IPS DF 4.7 (cell line): ENCODE measurements around the gene ZNF648.
"Not testable (repeated sequence)": the region's sequence is repeated elsewhere in the genome, so short reads cannot be mapped to it uniquely, and the experiment has no call there.

Experiments used
- DNase-seq: peaks from one replicate; pipeline ENCODE4 v3.0.0-alpha.2; 2013; ENCODE audit warnings: low spot score; ENCODE audit errors: extremely low read depth

The ZNF648 gene

DNA sequence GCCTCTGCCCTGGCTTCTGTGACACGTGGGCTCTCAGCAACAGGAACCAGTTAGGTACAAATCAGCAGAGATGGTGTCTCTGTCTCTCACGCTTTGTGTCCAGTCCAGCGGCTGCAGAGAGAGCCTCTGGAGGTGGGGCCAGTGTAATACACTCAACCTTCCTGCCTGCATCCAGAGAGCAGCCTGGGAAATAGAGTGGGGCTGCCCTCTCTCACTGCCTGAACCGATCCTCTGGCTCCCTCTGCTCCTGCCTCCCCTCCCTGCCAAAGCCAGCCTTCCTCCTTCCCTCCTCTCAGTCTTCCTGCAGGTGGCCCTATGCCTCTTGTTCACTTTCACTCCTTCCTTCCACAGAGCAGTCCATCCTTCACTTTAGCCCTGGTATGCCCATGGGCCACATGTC lies at the start of gene ZNF648:
TSS of gene ZNF648 (minus strand) at position 119 of the 400 bp plus-strand sequence. CDS start 3,702 bp downstream, outside the sequence.
- DNase-seq, result no peak

DNA sequence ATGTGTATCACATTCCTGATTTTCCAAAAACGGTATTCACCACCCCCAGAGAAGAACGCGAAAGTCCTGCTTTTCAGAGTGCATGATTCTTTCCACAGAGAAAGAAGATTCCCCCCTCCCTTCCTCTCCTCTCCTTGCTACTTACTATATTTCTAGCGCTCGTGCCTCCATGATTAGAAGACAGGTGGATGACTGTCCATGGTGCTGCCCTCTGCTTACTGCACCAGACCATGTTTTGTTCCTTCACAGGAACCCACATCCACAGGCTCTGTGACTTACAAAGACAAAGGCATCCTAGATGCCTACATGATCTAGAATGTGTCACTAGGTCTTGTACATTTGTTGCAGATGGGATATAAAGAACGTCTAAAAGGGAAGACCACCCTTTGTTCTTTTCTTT lies 49.1 kb upstream of the ZNF648 start:
- no peak for DNase-seq

DNA sequence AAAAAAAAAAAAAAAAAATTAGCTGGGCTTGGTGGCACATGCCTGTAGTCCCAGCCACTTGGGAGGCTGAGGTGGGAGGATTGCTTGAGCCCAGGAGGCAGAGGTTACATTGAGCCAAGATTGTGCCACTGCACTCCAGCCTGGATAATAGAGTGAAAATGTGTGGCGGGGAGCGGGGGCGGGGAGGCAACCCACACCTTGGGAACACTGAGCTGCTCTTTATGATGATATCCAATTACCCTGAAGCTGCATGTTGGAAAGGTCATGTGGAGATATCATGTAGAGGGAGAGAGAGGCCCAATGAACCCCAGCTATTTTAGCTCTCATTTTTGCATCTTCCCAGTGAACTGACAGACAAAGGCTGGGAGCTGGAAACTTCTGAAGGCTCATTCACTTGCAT lies 48.3 kb upstream of the ZNF648 start:
- DNase-seq, result no peak

DNA sequence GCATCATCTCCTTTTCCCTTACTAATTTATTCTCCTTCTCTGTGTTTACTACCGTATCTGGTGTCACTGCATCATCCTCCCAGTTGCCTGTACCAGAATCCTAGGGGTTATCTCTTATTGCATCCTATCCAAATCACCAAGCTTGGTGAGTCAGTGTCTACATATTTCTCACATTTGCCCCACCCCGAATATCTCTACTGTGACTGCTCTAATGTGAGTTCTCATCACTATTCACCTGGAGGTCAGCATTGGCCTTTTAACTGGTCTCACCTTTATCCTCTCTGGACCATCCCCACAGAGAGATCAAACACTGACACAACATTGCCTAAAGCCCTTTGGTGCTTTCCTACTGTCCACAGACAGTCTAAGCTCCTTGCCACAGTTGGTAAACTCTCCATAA lies 45.7 kb upstream of the ZNF648 start:
- no peak for DNase-seq

- DNase-seq, result no peak
These were observed 40.5 kb upstream of the ZNF648 start for GRCh38 chr1:182102043-182102416.

DNA sequence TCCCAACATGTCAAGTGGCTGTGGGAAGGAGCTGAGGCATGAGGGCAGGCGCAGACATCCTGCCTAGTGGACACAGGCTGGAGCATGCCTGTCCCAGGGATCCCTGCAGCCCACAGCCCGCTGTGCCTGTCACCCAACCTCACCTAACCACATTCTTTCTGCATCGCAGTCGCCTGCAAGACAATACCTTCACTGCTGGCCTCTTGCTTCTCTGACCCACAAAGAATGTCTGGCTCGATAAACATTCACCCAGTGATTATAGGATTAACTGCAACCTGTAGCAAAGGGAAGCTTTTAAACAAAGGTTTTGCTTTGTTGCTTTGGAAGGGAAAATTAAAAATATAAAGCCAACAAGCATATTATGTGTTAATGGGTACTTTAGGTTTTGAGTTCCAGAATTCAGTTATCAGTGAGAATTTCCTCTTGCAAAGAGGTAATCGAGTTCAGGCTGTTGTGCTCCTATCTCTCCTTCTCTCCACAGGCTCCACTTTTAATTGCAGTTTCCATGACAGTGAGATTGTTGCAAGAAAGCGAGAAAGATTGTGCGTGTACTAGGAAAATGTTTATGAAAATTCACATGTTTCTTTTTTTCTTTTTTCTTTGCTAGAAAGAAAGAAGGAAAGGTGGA lies 40.0 kb upstream of the ZNF648 start:
- DNase-seq, result peak; percentile 93

DNA sequence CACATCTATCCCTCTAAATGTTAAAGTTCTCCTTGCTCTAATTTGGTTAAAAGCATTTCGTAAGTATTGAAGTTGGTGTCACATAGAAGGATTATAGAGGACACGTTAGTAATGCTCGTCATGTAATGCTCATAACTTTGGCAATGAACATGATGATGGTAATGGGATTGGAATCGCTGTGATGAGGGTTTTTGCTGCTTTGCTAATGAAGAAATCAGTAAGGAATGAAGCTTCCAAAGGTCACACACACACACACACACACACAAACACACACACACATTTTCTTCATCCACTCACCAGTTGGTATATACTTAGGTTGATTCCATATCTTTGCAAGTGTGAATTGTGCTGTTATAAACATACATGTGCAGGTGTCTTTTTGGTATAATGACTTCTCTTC lies 36.8 kb upstream of the ZNF648 start:
- DNase-seq, result no peak

DNA sequence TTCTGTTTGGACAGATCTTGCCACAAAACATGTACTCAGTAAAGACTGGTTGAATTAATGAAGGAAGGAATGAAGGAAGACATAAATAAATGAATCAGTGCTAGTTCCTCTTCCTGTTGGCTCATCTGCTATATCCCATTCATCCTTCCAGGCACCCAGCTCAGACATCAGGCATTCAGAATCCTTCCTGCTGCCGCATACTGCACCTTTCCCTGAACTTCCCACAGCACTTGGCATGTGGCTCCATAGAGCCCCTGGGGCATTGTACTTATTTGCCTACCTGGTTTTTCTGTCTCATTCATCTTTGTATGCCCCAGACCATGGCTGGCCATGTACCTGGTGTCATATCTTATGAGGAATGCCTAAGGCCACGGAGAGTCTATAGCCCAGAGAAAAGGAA lies 34.4 kb upstream of the ZNF648 start:
- no peak for DNase-seq

GRCh38 chr1:182094514-182095005 lies 33.0 kb upstream of the ZNF648 start:
- not testable (repeated sequence) for DNase-seq

DNA sequence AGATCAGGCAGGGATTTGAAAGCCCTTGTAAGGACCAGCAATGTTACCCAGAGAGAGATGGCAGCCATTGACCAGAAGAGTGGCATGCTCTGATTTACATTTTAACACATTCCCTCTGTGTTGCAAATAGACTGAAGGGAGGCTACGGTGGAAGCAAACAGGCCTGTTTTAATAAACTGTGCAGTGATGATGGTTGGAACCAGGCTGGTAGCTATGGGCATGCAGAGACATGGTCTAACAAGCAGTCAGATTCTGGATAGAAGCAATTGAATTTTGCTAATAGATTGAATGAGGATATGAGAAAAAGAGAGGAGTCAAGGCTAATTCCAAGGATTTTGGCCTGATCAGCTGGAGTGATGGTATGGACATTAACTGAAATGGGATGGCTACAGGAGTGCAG lies 32.3 kb upstream of the ZNF648 start:
- DNase-seq, result no peak

DNA sequence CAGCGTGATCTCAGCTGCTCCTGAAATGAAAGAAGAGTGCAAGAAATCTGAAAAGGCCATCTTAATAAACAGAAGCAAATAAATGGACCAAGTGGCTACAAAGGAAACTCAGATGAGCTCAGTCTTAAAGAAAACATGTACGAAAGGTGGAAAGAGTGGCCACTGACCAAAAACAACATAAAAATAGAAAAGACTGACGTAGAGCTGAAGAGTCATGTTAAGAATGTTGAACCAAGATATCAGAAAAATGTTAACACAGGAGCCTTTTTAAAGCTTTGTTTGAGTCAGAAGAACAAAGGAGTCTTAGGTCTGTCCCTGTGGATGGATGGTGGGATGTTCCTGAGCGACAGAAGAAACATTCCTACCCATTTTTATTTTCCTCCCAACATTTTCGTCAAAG lies 30.8 kb upstream of the ZNF648 start:
- DNase-seq, result no peak

GRCh38 chr1:182091083-182091482 lies 29.6 kb upstream of the ZNF648 start:
- DNase-seq, result no peak

DNA sequence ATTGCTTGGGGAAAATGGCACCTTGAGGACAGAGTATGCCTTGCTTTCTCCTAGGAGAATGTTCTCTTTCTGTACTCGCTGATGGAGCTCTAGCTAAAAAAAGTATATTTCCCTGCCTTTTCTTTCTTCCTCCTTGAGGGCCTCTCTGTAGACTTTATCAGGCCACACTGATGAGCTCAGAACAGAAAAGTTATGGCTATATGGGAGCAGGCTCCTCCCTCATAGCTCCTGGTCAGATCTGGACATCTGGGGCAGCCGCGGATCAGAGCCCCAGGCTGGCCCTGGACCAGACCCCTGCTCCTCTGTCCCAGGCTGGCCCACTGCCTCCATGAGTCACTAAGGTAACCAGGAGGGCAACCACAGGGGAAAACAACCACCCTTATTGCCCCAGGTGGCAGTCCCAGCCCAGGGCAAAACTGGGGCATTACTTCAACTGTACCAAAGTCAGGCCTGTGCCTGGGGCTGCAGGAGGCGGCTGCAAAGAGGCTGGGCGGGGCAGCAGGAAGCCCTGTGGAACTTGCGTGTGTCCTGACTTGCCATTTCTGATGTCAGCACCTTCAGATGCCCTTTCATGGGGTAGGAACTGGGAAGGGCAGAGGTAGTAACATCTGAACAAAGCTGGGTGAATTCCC lies 26.3 kb upstream of the ZNF648 start:
- no peak for DNase-seq

DNA sequence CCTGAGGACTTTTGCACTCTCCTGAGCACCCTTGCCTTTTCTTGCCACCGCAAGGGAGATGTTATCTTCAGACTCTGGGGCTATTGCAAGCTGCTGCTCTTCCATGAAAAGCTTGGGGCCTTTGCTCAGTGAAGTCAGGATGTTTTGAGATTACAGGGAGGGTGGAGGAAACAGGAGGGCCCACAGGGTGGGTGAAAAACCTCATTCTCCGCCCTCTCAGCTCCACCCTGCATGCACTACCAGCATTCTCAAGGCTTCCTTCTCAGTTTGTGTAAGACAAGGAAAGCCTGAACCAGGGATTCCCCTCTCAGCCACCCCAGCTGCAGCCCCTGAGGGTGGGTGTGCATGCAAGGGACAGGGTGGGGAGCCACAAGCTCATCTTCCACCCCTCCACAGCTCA lies 25.8 kb upstream of the ZNF648 start:
- DNase-seq, result no peak

DNA sequence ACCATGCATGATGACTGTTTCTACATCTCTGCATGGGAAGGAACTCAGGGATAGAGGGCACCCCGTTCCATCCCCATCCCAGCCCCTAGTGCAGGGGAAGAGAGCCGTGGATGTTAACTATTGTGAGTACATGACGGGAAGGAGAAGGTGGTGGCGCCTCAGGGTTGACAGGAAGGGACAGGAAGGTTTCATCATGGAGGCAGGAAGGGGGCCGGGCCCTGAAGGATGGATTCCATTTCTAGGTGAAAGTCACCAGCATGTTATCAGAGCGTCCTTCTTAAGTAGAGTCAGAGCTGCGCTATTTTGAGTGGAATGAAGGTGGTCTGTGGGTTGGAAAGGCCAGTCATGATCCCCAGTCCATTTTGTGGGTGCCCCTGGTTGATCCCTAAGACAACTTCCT lies 25.1 kb upstream of the ZNF648 start:
- no peak for DNase-seq

DNA sequence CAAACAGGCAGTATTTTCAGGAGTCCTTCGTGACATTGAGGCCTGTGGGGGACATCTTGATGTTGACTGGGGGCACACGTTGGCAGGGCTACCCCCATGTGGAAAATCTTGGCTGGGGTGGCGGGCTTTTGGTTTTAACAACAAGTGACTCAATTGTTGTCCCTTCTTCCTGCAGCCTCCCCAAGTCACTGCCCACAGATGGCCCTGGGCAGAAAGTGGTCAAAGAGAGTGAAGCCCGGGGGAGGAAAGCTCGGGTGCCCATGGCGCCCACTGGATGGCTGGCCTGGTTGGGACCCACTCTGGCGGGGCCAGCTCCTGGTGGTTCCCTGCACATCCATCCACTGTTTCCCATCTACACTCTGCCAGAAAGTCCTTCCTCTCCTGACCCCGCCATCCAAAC lies 24.6 kb upstream of the ZNF648 start:
- DNase-seq, result no peak

DNA sequence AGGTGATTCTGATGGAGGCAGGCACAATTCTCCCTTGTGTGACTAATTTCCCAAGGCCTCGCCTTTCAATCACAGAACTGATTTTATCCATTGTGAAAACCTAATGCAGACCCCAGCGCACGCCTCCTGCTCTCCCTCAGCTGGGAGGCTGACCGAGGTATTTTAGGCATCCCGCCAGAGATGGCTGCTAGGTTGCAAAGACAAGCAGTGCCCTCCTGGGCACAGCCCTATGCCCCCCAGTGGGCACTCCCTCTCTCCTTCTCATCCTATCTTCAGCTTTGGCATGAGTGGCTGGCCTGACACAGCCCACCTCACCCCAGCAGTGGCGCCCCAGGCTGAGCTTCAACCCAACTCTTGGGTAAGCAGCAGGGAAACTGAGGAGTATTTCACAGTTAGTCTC lies 24.2 kb upstream of the ZNF648 start:
- no peak for DNase-seq

- DNase-seq, result no peak
These were observed 23.2 kb upstream of the ZNF648 start for GRCh38 chr1:182084487-182085316.

DNA sequence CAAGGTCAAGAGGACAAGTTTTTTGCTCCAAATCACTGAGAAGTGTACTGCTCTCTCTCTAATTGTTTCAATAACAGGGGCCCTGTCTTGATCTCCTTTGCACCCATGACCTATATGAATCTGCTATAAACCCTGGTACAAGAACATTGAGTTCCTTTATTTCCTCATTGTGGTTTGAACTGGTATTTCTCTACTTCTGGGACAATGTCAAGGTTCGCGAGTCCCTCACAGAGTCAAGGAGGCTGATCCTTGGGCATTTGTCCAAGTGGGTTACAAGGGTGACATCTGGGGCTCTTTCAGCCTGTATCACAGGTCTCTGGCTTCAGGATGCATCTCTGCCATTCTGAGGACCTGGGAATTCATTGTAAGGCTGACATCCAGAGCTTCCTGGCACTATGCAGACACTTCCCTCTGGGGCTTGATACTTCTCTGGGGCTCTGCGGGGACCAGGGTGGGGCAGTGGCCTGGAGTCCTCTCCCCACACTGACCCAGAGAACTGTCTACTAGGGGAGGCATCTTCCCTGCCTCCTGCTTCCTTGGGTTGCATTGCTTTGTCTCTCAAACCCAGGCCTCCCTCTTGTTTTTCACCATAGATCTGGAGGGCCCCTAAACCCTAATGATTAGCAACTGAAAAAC lies 22.5 kb upstream of the ZNF648 start:
- no peak for DNase-seq

- no peak for DNase-seq
These were observed 19.6 kb upstream of the ZNF648 start for GRCh38 chr1:182080955-182081582.

DNA sequence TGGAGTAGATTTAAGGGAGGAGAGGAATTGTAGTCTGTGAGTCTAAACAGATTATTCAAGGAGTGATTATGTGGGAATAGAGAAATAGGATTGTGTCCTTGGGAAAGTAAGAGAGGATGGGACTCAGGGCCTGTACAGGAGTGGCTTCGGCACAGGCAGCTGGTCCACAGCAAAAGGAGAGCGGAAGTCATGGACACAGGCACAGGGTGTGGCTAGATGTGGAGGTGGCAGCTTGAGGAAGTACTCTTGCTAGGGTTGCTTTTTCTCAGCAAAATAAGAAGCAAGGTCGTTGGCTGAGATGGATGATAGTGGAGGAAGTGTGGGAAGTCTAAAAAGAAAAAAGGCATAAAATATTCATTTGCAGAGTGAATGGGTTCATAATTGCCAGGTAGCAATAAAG lies 18.5 kb upstream of the ZNF648 start:
- DNase-seq, result no peak

GRCh38 chr1:182071924-182072323 lies 10.4 kb upstream of the ZNF648 start:
- no peak for DNase-seq
